CD14-positive monocyte (primary cell): ENCODE results near the gene MTMR3. TPM values are rescaled to one million over a fixed set of nuclear protein-coding genes. Genes with fewer than 3 reads are reported as not detected.
A peak's percentile ranks its signal among the peaks of the same experiment; 100 is the strongest.

Experiments used
- DNase-seq, 3 donors: peaks; one replicate each; pipeline ENCODE4 v3.0.0-alpha.2; 2011 to 2022
- H2AFZ ChIP-seq: 2 replicates; pipeline ENCODE4 v1.6.0; 2012; ENCODE audit warnings: mild to moderate bottlenecking, low read depth, low read length, inconsistent platforms; ENCODE audit not compliant: insufficient read depth, poor library complexity, severe bottlenecking
- H3K27ac ChIP-seq, 2 donors: 1 replicate in 1 of 2; 2 replicates in 1 of 2; pipeline ENCODE4 v1.5.1; 2012 to 2013; ENCODE audit warnings: low read length in 2 of 2, control low read depth in 1 of 2, inconsistent platforms in 1 of 2, low read depth in 1 of 2, mild to moderate bottlenecking in 1 of 2
- H3K27me3 ChIP-seq, 2 donors: one replicate each; pipeline versions ENCODE4 v1.6.0 to v1.6.1; 2011 to 2013; ENCODE audit warnings: low read length in 2 of 2; ENCODE audit not compliant: control insufficient read depth in 2 of 2, insufficient read depth in 2 of 2
- H3K36me3 ChIP-seq, 2 donors: replicated peaks in 1 of 2; 1 replicate in 1 of 2; 2 replicates in 1 of 2; pipeline versions ENCODE4 v1.5.1 to v1.6.1; 2012 to 2013; ENCODE audit warnings: low read length in 2 of 2, control low read depth in 1 of 2, inconsistent platforms in 1 of 2, mild to moderate bottlenecking in 1 of 2; ENCODE audit not compliant: insufficient read depth in 2 of 2, control insufficient read depth in 1 of 2
- H3K4me1 ChIP-seq, 2 donors: 1 replicate in 1 of 2; 2 replicates in 1 of 2; pipeline versions ENCODE4 v1.5.1 to v1.6.1; 2012 to 2013; ENCODE audit warnings: low read length in 2 of 2, control low read depth in 1 of 2, inconsistent platforms in 1 of 2, mild to moderate bottlenecking in 1 of 2, moderate library complexity in 1 of 2; ENCODE audit not compliant: insufficient read depth in 2 of 2, control insufficient read depth in 1 of 2
- H3K4me2 ChIP-seq: replicated peaks from 2 replicates; pipeline ENCODE3; 2012; ENCODE audit warnings: low read length, moderate library complexity, mild to moderate bottlenecking; ENCODE audit not compliant: poor library complexity, severe bottlenecking; ENCODE audit errors: extremely low read depth
- H3K4me3 ChIP-seq, 3 experiments: fragments of 200-600 bp in 1 of 3; sonication (generic) in 1 of 3; replicated peaks in 1 of 3; 1 replicate in 2 of 3; 2 replicates in 1 of 3; pipeline ENCODE4 v1.5.1; 2011 to 2013; ENCODE audit warnings: low read length in 3 of 3, mild to moderate bottlenecking in 3 of 3, control low read depth in 2 of 3, low read depth in 2 of 3, inconsistent platforms in 1 of 3, moderate library complexity in 1 of 3
- H3K79me2 ChIP-seq: 2 replicates; pipeline ENCODE4 v1.6.0; 2012; ENCODE audit warnings: mild to moderate bottlenecking, control low read depth, inconsistent platforms, low read length, moderate library complexity; ENCODE audit not compliant: insufficient read depth
- H3K9ac ChIP-seq: 2 replicates; pipeline ENCODE4 v1.6.0; 2017; ENCODE audit warnings: low read length, mild to moderate bottlenecking; ENCODE audit not compliant: insufficient read depth, poor library complexity, severe bottlenecking
- H3K9me3 ChIP-seq, 2 donors: replicated peaks in 1 of 2; 1 replicate in 1 of 2; 2 replicates in 1 of 2; pipeline versions ENCODE4 v1.5.1 to v1.6.1; 2012 to 2013; ENCODE audit warnings: low read length in 2 of 2, control low read depth in 1 of 2; ENCODE audit not compliant: control insufficient read depth in 1 of 2, insufficient read depth in 1 of 2
- H4K20me1 ChIP-seq: 2 replicates; pipeline ENCODE4 v1.6.0; 2012; ENCODE audit warnings: mild to moderate bottlenecking, low read length, control low read depth, moderate library complexity; ENCODE audit not compliant: insufficient read depth
- H3K27ac Mint-ChIP-seq, 7 donors: one replicate each; pipeline ENCODE4 v1.8.0; 2020; ENCODE audit warnings: mild to moderate bottlenecking in 7 of 7, mixed read lengths in 7 of 7, moderate library complexity in 6 of 7, inconsistent platforms in 2 of 7
- H3K27me3 Mint-ChIP-seq, 3 donors: one replicate each; pipeline ENCODE4 v1.8.0; 2021 to 2022; ENCODE audit warnings: low read depth in 3 of 3, mild to moderate bottlenecking in 3 of 3, mixed read lengths in 3 of 3, moderate library complexity in 3 of 3, inconsistent platforms in 1 of 3
- H3K36me3 Mint-ChIP-seq, 2 donors: one replicate each; pipeline ENCODE4 v1.8.0; 2020; ENCODE audit warnings: mixed read lengths in 2 of 2, inconsistent platforms in 1 of 2, mild to moderate bottlenecking in 1 of 2
- H3K4me1 Mint-ChIP-seq: one replicate; pipeline ENCODE4 v1.8.0; 2020; ENCODE audit warnings: mild to moderate bottlenecking, mixed read lengths
- H3K4me3 Mint-ChIP-seq, 2 donors: one replicate each; pipeline ENCODE4 v1.8.0; 2020; ENCODE audit warnings: mild to moderate bottlenecking in 2 of 2, mixed read lengths in 2 of 2, moderate library complexity in 1 of 2
- H3K9me3 Mint-ChIP-seq, 7 donors: one replicate each; pipeline ENCODE4 v1.8.0; 2020 to 2022; ENCODE audit warnings: mixed read lengths in 7 of 7, mild to moderate bottlenecking in 6 of 7, moderate library complexity in 6 of 7, inconsistent platforms in 2 of 7
- CTCF ChIP-seq: fragments of 200-600 bp; IDR thresholded peaks from one replicate; pipeline ENCODE4 v1.8.0; 2022; ENCODE audit warnings: antibody characterized with exemption, mild to moderate bottlenecking
- WGBS: methylation state at CpG from one replicate; pipeline ENCODE4 v1.1.5; 2013; ENCODE audit warnings: missing lambda C conversion rate; ENCODE audit not compliant: insufficient coverage; 5-methylcytosine and 5-hydroxymethylcytosine counted together
- intact Hi-C, 2 donors: fragments of 100-400 bp; cut with micrococcal nuclease; formaldehyde crosslinking; loops; one replicate each; pipeline versions ENCODE4 v1.15.0 to v1.15.1; 2023
- polyA plus RNA-seq, 3 donors: library from polyadenylated mRNA; depleted of rRNA in 1 of 3; unstranded in 2 of 3; stranded (reverse) in 1 of 3; fragments of 300-500 nt in 2 of 3; fragments of >200 nt in 1 of 3; fragmentation: Illumina TruSeq in 2 of 3; gene quantifications; 1 replicate in 2 of 3; 2 replicates in 1 of 3; pipeline ENCODE4 v1.2.3, GENCODE V29; 2012 to 2021

The MTMR3 gene
- polyA plus RNA-seq, 3 donors, result 23.4 to 86.1 (median 30.2) TPM

- TF ChIP-seq CTCF, result no peak
These were observed 36.7 kb upstream of the MTMR3 start for GRCh38 chr22:29846290-29846689.

GRCh38 chr22:29848111-29848510 is 34.9 kb upstream of the MTMR3 start:
- H3K9me3 ChIP-seq, result peaks cover 0 to 10% of the 10 kb centered on the region in 2 donors
- Mint-ChIP-seq H3K4me1 (peaks cover 13% of the 10 kb centered on the region), H3K27me3 (peaks cover 0 to 4% (median 0%) of the 10 kb centered on the region in 3 donors), H3K9me3 (peaks cover 2 to 15% (median 6%) of the 10 kb centered on the region in 7 donors), H3K4me3 (no peak overlapping the region), H3K36me3 (peaks cover 2 to 3% of the 10 kb centered on the region in 2 donors), H3K27ac (peak overlapping the region in 5 of 7 donors; percentile 31 to 88 (median 57))
- intact Hi-C loops, result no loop called here
- peak overlapping the region; percentile 77 for H2AFZ ChIP-seq
- 33% methylated on average over 1 of the region's 3 CpGs for WGBS
- no peak for TF ChIP-seq CTCF
- H4K20me1 ChIP-seq, result no peaks in the 10 kb centered on the region
- DNase-seq, result no peak
- peak overlapping the region in 1 of 2 donors; percentile 59 for H3K27ac ChIP-seq
- H3K9ac ChIP-seq, result no peak overlapping the region
- no peaks in the 10 kb centered on the region for H3K27me3 ChIP-seq
- no peak overlapping the region for H3K4me2 ChIP-seq
- no peak overlapping the region for H3K4me3 ChIP-seq
- no peaks in the 10 kb centered on the region for H3K36me3 ChIP-seq
- peaks cover 13 to 16% of the 10 kb centered on the region in 2 donors for H3K4me1 ChIP-seq
- H3K79me2 ChIP-seq, result no peaks in the 10 kb centered on the region

More at GRCh38 chr22:29846290-29846689, 36.7 kb upstream of the MTMR3 start:
- no peak overlapping the region for H3K27ac Mint-ChIP-seq
- H4K20me1 ChIP-seq, result no peaks in the 10 kb centered on the region
- H3K9ac ChIP-seq, result no peak overlapping the region
- 86% methylated on average over 2 of the region's 2 CpGs for WGBS
- H3K9me3 Mint-ChIP-seq, result peaks cover 0 to 15% (median 6%) of the 10 kb centered on the region in 7 donors
- H3K4me2 ChIP-seq, result no peak overlapping the region
- peaks cover 0 to 4% (median 0%) of the 10 kb centered on the region in 3 donors for H3K27me3 Mint-ChIP-seq
- peaks cover 13 to 16% of the 10 kb centered on the region in 2 donors for H3K4me1 ChIP-seq
- H3K9me3 ChIP-seq, result peaks cover 0 to 10% of the 10 kb centered on the region in 2 donors
- H2AFZ ChIP-seq, result no peak overlapping the region
- H3K36me3 ChIP-seq, result no peaks in the 10 kb centered on the region
- peaks cover 2 to 3% of the 10 kb centered on the region in 2 donors for H3K36me3 Mint-ChIP-seq
- H3K27me3 ChIP-seq, result no peaks in the 10 kb centered on the region
- no peak overlapping the region for H3K4me3 ChIP-seq
- intact Hi-C loops, result no loop called here
- no peak overlapping the region for H3K27ac ChIP-seq
- no peaks in the 10 kb centered on the region for H3K79me2 ChIP-seq
- no peak overlapping the region for H3K4me3 Mint-ChIP-seq
- DNase-seq, result no peak
- peaks cover 13% of the 10 kb centered on the region for H3K4me1 Mint-ChIP-seq
